ENCODE data around the gene MYADM.
A peak's percentile ranks its signal among the peaks of the same experiment; 100 is the strongest.

The MYADM gene

GRCh38 chr19:53884256-53884655 lies 16.6 kb downstream of the MYADM start:
- no peak overlapping the region for H3K27ac ChIP-seq
- no peak for TF ChIP-seq CTCF (conservative IDR thresholded peaks at IDR 0.05)

DNA sequence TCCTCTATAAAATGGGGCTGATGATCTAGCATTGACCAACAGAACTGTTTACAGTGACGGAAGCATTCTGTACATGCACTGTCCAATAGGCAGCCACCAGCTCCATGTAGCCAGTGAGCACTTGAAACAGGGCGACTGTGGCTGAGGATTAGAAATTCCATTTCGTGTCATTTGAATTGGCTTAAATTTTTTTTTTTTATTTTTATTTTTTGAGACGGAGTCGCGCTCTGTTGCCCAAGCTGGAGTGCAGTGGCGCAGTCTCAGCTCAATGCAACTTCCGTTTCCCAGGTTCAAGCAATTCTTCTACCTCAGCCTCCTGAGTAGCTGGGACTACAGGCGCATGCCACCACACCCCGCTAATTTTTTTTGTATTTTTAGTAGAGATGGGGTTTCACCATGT lies 17.4 kb downstream of the MYADM start:
- no peak for TF ChIP-seq CTCF (conservative IDR thresholded peaks at IDR 0.05)
- H3K27ac ChIP-seq = no peak overlapping the region

DNA sequence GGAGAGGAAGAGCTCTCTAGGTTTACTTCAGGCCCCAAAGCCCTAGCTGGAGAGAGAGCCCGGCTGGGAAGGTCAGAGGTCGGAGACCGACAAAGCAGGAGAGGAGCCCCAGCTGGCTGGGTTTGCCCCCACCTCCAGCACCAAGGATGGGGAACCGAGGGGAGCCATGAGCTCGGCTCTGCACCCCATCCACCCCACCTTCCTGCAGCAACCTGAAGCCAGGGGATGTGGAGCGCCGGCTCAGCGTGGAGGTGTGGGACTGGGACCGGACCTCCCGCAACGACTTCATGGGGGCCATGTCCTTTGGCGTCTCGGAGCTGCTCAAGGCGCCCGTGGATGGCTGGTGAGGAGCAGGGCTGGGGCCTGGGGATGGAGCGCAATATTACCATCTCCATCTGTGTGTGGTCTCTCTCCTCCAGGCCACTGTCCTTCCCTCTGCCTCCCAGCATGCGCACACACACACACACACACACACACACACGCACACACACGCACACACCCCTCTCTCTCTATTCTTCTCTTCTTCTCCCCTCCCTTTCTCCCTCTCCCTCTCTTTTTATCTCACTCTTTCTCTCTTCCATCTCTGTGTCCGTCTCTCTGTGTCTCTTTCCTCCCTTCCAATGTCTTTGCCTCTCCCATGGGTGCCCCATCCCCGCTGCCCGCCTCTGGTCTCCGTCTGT lies 24.8 kb downstream of the MYADM start:
- no peak overlapping the region for H3K27ac ChIP-seq
- TF ChIP-seq CTCF (conservative IDR thresholded peaks at IDR 0.05) = no peak

- H3K27ac ChIP-seq = no peak overlapping the region
- no peak for TF ChIP-seq CTCF (conservative IDR thresholded peaks at IDR 0.05)
Measured at GRCh38 chr19:53892981-53893325, 25.3 kb downstream of the MYADM start.

- no peak overlapping the region for H3K27ac ChIP-seq
- no peak for TF ChIP-seq CTCF (conservative IDR thresholded peaks at IDR 0.05)
Measured at GRCh38 chr19:53894707-53895106, 27.0 kb downstream of the MYADM start.

DNA sequence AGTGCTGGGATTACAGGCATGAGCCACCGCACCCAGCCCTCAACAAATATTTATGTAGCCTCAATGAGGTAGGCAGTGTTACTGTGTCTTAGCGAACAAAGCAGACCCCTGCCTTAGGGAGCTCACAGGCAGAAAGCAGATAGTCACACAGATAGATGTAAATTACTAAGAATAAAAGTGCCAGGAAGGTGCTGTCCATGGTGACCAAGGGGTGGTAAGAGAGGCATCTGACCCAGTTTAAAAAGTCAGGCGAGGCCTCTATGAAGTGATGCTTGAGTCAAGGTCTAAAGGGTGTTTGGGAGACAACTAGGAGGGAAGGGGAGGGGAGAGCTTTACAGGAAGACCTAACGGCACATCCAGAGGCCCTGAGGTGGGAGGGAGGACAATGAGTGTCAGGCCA lies 29.0 kb downstream of the MYADM start:
- peak overlapping the region; percentile 58 for H3K27ac ChIP-seq

DNA sequence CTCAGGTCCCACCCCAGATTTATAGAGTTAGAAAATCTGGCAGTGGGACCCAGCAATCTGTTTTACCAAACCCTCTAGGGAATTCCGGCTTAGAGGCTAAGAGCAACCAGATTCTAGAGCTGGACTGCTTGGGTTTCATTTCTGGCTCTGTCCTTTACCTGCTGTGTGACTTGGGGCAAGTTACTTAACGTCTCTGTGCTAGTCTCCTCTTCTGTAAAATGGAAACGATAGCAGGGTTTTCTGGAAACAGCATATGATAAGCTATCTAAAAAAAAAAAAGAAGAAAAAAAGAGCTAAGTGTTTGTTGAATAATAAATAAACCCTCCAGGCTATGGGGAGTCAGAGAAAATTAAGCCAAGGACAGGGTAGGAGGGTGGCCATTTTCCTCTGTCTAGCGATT lies 29.8 kb downstream of the MYADM start:
- H3K27ac ChIP-seq = peak overlapping the region; percentile 58
- no peak for TF ChIP-seq CTCF (conservative IDR thresholded peaks at IDR 0.05)

More for the DNA sequence above, 29.0 kb downstream of the MYADM start:
- no peak for TF ChIP-seq CTCF (conservative IDR thresholded peaks at IDR 0.05)

All from VCaP (cell line).